GM23248 (cell line): ENCODE measurements around the gene RNASE11.

Experiments used
- EZH2 ChIP-seq: fragments of 200-600 bp; sonication (generic); IDR thresholded peaks from 2 replicates; pipeline ENCODE4 v1.6.1; 2018; ENCODE audit warnings: antibody characterized with exemption, mild to moderate bottlenecking; ENCODE audit not compliant: insufficient read depth, poor library complexity, severe bottlenecking
- EZH2phosphoT487 ChIP-seq: fragments of 200-600 bp; sonication (generic); IDR thresholded peaks from 2 replicates; pipeline ENCODE4 v1.6.1; 2018; ENCODE audit warnings: antibody characterized with exemption, moderate library complexity, mild to moderate bottlenecking, low read depth; ENCODE audit not compliant: insufficient read depth

- TF ChIP-seq EZH2 (no peak), EZH2phosphoT487 (no peak)
Measured at GRCh38 chr14:20546877-20547276, 40.9 kb downstream of the RNASE11 start.
